Brain microvascular endothelial cell (primary cell): ENCODE measurements around the gene SAE1.
A peak's percentile ranks its signal among the peaks of the same experiment; 100 is the strongest.

Experiments used
- DNase-seq: peaks from one replicate; pipeline ENCODE4 v3.0.0-alpha.2; 2020
- H3K27ac ChIP-seq: fragments of 250-450 bp; sonication (Bioruptor Pico); 2 replicates; pipeline ENCODE4 v1.5.1; 2020; ENCODE audit warnings: mild to moderate bottlenecking, moderate library complexity
- H3K27me3 ChIP-seq: fragments of 250-450 bp; sonication (Bioruptor Pico); replicated peaks from 2 replicates; pipeline ENCODE4 v1.5.1; 2020; ENCODE audit warnings: mild to moderate bottlenecking
- H3K36me3 ChIP-seq: fragments of 250-450 bp; sonication (Bioruptor Pico); replicated peaks from 2 replicates; pipeline ENCODE4 v1.5.1; 2020; ENCODE audit warnings: mild to moderate bottlenecking
- H3K4me3 ChIP-seq: 2 replicates; pipeline ENCODE4 v1.5.1; 2011; ENCODE audit warnings: low read depth, mild to moderate bottlenecking, control low read depth, low read length, moderate library complexity
- CTCF ChIP-seq: IDR thresholded peaks from 2 replicates; pipeline ENCODE4 v1.5.1; 2011; ENCODE audit warnings: low read depth, mild to moderate bottlenecking, moderate library complexity, low read length, control low read depth, inconsistent platforms; ENCODE audit errors: missing control alignments
- in situ Hi-C: cut with HindIII; loops from 2 replicates; pipeline ENCODE4 v1.10.0; 2017; ENCODE audit warnings: low sequenced_read_pairs, low pct_ligation_motif_present

Gene SAE1

GRCh38 chr19:47156861-47157430 is 26.3 kb downstream of the SAE1 start:
- in situ Hi-C loops, result no loop called here
- Histone ChIP-seq H3K36me3 (peaks cover 49% of the 10 kb centered on the region), H3K27me3 (no peaks in the 10 kb centered on the region), H3K4me3 (no peak overlapping the region), H3K27ac (peak overlapping the region; percentile 78)
- TF ChIP-seq CTCF, result no peak
- DNase-seq, result no peak

GRCh38 chr19:47157431-47158321 is 27.0 kb downstream of the SAE1 start:
- in situ Hi-C loops, result no loop called here
- H3K27me3 ChIP-seq, result no peaks in the 10 kb centered on the region
- peak; percentile 33 for TF ChIP-seq CTCF

GRCh38 chr19:47158367-47158791 is 27.7 kb downstream of the SAE1 start:
- DNase-seq, result no peak
- no peaks in the 10 kb centered on the region for H3K27me3 ChIP-seq
- in situ Hi-C loops, result no loop called here
- H3K4me3 ChIP-seq, result no peak overlapping the region
- H3K36me3 ChIP-seq, result peaks cover 36% of the 10 kb centered on the region
- peak overlapping the region; percentile 78 for H3K27ac ChIP-seq
- no peak for TF ChIP-seq CTCF

More at GRCh38 chr19:47157431-47158321, 27.0 kb downstream of the SAE1 start:
- peaks cover 42% of the 10 kb centered on the region for H3K36me3 ChIP-seq
- peak overlapping the region; percentile 78 for H3K27ac ChIP-seq
- H3K4me3 ChIP-seq, result no peak overlapping the region
- peak; percentile 70 for DNase-seq

GRCh38 chr19:47158879-47159503 is 28.4 kb downstream of the SAE1 start:
- TF ChIP-seq CTCF, result no peak
- H3K27me3 ChIP-seq, result no peaks in the 10 kb centered on the region
- H3K36me3 ChIP-seq, result peaks cover 32% of the 10 kb centered on the region
- no peak overlapping the region for H3K4me3 ChIP-seq
- peak; percentile 27 for DNase-seq
- in situ Hi-C loops, result no loop called here
- peak overlapping the region; percentile 78 for H3K27ac ChIP-seq

- no peaks in the 10 kb centered on the region for H3K27me3 ChIP-seq
- no peak overlapping the region for H3K4me3 ChIP-seq
- no peak overlapping the region for H3K27ac ChIP-seq
- in situ Hi-C loops, result no loop called here
- no peak for TF ChIP-seq CTCF
- DNase-seq, result no peak
- peaks cover 27% of the 10 kb centered on the region for H3K36me3 ChIP-seq
These were observed 31.3 kb downstream of the SAE1 start for GRCh38 chr19:47161876-47162489.
